HG03565 (cell line): ENCODE measurements around the gene AHDC1.
"Not testable (repeated sequence)": the region's sequence is repeated elsewhere in the genome, so short reads cannot be mapped to it uniquely, and the experiment has no call there.

Experiments
- ATAC-seq: cut with Tn5 transposase; IDR thresholded peaks from one replicate; pipeline ENCODE4 v1.9.1; 2021; ENCODE audit warnings: mild to moderate bottlenecking, moderate library complexity; ENCODE audit not compliant: unreplicated experiment

AHDC1 gene

DNA sequence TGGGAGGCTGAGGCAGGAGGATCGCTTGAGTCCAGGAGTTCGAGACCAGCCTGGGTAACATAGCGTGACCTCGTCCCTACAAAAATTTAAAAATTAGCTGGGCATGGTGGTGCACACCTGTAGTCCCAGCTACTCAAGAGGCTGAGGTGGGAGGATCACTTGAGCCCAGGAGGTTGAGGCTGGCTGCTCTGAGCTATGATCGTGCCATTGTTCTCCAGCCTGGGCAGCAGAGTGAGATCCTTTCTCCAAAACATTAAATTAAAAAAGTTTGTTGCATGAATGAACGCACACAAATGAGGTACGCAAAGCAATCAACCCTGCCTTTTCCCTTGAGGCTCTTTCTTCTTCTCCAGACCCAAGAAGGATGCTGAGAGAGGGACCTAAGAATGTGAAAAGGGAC is 50.1 kb downstream of the AHDC1 start:
- ATAC-seq, result not testable (repeated sequence)

DNA sequence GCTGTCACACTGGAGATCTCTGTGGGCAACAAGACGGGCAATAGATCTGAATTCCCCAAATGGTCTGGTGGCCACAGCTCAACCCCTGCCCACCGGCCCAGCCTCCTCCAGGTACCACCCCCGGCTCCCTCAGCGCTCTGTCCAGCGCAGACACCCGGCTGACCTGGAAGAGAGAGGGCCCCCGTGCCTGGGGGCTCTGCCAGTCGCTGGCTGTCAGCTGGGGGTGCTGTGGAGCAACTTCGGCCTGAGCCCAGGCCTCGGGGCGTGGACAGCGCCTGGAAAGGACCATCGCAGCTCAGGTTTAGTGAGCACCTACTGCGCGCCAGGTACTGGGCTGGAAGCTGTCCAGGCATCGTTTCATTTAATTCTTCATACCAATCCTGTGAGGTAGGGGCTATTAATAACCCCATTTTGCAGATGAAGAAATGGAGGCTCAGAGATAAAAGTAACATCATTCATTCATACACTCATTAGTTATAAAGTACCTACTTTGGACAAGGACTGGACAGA is 51.0 kb downstream of the AHDC1 start:
- ATAC-seq, result no peak

DNA sequence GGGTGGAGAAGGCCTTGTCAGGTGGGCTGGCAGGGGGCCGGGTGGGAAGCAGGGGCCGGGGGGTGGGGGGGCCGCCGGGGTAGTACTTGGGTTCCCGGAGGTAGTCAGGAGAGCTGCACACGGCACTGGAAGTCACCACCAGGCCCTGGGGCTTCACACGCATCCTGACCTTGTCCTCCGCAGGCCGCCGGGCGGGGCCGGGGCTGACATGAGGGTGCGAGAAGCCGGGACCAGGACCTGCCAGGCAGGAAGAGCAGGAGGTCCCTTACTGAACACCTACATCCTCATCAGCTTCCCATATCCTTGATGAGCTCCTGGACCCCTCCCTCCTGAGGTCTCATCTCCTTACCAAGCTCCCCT is 52.0 kb downstream of the AHDC1 start:
- ATAC-seq, result no peak

DNA sequence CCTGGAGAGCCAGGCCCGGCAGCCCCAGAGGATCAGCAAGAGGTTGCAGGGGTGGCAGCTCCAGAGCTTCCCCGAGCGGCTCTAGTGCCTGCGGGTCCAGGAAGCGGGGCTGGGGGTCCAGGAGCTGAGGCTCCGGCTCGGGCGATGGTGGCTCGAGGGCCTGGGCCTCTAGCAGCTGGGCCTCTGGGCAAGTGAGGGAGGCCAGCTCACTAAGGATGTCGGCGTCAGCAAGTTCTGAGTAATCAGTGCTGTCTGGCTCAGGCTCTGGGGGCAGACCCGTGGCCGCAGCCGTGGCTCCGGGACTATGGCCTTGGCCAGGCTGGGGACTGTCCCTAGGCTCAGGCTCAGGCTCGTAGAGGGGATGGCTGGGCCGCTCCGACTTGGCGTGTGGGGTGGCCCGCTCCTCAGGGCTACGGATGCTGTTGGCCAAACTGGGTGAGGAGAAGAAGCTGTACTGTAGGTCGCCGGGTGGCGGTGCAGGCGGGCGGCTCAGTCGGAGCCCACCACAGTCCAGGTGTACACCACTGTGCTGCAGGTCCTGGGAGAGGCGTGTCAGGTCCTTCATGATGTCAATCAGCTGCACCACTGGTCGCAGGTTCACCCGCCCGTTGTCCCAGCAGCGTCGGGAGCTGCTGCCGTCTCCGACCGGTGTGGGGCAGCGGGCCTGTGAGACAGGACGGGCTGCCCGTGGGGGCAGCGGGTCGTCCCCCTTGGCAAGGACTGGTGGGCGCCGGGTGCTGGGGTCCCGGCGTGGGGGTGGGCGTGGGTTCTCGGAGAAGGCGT is 52.6 kb downstream of the AHDC1 start:
- ATAC-seq, result no peak

DNA sequence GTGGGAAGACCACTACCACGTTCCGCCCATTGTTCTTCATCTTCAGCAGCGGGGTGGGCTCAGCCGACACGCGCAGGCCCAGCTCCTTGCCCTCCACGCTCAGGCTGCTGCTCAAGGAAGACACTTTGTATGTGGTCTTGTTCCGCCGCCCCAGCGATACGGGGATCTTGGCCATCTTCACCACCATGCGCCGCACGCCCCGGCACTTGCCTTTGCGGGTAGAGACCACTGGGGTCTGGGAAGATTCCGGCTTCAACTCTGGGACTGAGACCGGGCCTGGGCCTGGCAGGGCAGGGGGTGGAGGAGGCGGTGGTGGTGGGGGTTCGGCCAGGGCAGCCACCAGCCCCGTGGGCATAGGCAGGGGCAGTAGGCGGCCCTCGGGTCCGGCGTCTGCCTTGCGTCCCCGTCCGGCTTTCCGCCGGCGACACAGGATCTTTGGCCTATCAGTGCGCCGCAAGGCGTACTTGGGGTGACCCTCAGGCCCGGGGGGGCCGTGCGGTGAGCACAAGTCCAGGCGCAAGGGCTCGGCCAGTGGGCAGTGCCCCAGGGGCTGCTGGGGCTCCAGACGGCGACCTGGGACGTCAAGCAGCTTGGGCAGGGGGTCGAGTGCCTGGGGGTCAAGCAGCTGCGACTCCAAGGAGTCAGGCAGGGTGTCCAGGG is 53.3 kb downstream of the AHDC1 start:
- ATAC-seq, result no peak

DNA sequence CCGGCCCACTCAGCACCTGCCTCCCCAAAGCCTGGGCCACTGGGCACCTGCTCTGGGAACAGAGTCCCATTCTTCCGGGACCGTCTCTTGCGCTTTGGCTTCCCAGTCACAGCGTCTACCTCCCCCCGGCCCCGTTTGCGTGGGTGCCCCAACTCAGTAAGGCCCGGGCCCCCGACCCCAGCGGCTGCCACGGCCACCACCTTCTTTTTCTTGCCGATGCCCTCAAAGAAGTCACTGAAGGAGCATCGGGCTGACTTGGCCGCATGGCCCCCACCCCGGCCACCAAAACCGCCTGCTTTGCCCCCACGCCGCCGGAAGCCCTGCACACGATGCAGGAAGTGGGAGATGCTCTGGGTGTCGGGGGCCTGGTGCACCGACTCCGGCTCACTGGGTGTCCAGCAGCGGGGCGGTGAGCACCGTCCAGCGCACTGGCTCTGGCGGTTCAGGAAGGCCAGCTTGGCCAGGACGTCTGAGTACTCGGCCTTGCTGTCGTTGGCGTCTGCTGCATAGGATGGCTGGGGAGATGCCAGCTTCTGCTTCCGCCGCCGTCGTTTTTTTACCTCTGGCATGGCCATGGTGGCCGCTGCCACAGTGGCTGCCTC is 54.0 kb downstream of the AHDC1 start:
- ATAC-seq, result no peak

DNA sequence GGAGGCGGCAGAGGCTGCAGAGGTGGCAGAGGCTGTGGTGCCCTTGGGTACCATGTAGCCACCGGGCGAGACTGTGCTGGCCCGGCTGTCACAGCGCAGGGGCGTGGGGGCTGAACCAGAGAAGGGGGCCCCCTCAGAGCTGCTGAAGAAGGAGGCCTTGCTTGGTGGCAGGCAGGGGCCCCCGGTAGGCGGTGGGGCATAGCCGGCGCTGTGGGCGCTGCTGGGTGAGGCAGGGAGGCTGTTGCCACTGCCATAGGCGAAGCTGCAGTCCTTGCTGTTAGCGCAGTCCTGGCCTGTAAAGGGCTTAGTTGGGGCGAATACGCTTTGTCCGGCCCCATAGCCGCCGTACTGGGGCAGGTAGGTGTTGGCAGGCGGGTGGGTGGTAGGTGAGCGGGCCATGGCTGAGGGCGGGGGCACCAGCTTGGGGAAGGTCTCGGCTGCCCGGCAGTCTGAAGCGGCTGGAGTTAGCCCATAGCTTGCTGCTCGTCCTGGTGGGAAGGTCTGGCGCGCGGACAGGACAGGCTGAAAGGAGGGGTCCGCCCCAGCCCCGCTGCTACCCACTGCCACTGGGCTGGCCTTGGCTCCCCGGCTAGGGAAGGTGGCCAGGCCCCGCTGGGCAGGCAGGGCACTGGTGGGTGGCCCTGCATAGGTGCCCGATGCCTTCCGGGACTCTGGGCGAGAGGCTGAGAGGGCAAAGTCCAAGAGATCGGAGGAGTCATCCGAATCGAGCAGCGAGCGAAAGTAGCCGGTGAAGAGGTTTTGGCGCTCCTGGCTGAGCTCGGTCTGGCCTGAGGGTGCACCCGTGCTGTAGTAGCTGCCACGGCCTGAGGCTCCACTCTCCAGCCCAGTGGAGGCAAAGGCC is 54.9 kb downstream of the AHDC1 start:
- no peak for ATAC-seq

DNA sequence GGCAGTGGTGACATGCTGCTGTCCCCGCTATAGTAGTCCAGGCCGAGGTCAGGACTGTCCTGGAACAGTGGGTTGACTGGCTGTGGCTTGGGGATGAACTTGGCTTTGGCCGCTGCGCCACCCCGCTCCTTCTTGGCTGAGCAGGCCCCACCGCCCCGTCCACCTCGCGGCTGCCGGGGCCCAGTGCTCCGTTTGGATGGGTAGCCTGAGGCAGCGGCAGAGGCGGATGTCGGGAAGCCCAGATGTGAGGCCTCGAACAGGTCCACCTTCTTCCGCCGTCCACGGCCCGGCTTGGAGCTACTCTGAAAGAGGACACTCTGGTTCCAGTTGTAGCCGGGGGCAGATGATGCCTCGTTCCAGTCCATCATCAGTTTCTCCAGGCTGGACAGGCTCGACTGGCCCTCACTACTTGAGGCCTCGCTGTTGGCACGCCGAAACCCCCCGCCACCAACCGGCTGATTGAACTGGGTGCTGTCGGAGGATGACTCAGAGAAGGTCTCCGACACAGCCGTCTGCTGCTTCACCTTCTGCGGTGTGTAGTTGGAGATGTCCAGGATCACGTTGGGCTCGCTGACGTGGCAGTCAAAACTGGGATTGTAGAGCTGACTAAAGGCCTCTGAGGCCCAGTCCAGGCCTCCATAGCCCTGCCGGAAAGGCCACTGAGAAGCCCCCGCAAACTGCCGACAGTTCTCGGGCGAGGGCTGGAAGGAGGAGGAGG is 55.6 kb downstream of the AHDC1 start:
- no peak for ATAC-seq

DNA sequence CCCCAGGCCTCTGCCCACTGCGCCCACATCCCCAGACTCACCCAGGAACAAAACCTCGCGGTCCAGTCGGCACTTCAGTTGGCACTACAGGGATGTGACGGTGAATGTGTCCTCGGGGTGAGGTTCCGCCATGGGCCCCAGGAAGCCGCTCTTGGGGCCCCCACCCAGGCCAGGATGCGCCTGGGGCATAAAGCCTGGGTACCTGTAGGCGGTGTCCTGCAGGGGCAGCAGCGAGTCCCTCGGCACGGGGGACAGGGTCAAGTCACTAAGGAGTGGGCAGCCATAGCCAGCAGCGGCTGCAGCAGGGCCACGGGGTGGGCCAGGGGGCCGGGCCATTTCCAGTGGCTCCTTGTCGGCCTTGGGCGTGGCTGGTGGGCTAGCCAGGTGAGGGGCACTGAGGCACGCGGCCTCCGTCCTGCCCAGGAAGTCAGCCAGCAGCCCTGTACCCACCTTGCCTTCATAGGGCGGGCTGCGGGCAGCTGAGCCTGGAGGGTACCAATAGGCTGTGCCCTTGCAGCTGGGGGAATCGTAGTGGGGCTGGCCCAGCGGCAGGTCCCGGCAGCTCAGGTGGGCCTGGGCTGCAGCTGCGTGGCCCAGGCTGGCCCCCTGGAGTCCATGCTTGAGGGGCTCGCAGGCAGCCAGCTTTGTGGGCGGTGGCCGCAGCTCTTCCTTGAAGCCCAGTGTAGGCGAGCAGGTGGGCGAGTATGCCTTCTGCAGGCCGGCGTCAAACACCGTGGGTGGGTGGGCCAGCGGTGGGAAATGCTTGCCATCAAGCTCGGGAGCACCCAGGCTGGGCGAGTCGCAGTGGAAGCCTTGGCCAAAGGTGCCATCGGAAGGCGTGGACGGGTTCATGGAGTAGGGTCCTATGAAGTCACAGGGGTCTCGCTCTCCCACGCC is 56.5 kb downstream of the AHDC1 start:
- no peak for ATAC-seq

DNA sequence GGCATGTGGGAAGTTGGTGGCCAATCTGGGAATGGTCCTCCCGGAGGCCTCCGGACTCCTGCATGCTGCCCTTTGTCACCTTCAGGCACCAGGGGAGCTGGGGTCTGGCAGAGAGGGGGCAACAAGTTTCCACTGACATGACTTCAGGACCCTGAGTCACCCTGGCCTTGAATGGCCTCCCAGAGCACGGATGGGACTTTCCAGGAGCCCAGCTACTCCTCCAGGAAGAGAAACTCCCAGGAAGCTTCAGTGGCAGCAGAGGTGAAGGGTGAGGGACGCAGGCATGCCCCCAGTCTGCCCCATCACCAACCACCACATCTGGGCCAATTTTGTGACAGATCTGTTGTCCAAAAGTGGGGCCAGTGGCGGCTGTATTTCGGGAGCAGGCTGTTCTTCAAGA is 58.1 kb downstream of the AHDC1 start:
- ATAC-seq, result no peak

DNA sequence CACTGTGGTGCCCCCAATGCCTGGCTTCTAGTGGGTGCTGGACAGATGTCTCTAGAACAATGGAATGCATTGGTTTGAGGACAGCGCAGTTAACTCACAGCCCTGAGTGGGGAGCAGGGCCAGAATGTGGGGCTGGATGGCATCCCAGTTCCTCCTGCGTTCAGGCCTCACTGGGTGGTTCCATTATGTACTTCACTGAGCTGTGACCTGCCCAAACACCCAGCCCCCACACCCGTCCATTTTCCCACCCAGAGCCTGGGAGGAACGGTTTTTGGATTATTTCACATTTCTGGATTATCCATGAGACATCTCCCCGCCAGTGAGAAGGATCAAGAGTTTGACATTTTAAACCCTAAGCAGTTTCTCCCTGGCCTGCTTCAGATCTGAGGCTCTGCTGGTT is 58.7 kb downstream of the AHDC1 start:
- ATAC-seq, result no peak

DNA sequence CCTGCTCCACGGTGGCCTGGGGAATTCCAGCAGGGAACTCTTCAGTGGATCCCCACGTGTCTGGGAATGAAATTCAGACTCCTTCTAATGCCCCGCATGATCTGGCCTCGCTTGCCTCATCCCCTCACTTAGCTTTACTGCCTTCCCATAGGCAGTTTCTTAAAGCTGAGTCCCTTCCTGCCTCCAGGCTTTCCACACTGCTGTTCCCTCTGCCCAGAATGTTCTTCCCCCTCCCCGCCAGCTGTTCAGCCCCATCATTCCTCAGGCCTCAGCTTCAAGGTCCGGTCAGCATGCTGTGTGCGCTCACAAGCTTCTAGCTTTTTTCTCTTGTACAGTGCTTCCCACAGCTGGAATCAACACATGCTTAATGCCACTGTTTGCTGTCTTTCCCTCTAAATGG is 59.1 kb downstream of the AHDC1 start:
- ATAC-seq, result no peak

DNA sequence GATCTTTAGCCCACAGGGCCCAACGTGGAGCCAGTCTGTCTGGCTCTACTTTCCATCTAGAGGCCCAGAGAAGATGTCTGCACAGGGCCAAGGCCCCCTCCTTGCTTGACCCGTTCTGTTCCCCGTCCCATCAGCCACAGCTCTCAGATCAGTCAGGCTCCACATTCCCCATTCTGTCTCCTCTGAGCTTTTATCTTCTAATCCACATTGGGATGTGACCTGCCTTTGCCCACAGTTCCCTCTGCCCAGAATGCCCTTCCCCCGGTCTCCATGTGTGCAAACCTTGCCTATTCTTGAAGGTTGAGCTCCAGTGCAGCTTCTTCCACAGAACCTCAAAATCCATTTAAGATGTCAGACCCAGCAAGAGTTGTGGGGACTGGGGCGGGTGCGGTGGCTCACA is 60.7 kb downstream of the AHDC1 start:
- no peak for ATAC-seq

DNA sequence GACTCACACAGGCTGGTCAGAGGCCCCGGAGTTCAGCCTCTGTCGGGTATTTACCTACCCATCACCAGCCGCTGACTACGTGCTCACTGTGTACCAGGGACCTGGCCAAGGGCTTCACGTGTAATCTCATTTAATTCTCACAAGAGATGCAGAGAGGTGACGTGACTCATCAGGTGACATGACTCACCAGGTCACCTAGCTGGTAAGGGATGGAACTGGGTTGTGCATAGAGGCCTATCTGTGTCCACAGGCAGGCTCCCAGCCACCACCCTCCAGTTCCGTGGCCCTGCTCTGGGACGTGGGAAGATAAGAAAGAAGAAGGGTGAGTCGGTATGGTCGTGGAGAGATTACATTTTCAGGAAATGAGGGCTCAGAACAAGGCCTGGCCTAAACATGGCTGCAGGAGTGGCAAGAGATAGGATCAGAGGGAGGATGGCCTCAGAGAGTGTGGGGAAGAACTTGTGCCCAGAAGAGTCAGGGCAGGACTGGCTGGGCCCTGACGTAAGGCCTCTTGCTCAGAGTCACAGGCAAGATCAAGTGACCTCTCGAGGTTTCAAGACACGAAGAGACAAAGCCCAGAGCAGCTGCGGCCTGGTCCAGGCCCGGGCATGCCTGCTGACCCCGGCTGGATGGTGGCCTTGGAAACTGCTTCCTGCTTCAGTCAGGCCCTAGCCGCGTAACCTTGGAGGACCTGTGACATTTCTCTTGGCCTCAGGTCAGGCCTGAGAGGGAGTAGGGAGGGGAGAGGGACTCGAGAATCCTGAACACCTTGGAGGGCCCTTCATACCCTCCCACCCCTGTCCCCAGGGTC is 61.3 kb downstream of the AHDC1 start:
- no peak for ATAC-seq

DNA sequence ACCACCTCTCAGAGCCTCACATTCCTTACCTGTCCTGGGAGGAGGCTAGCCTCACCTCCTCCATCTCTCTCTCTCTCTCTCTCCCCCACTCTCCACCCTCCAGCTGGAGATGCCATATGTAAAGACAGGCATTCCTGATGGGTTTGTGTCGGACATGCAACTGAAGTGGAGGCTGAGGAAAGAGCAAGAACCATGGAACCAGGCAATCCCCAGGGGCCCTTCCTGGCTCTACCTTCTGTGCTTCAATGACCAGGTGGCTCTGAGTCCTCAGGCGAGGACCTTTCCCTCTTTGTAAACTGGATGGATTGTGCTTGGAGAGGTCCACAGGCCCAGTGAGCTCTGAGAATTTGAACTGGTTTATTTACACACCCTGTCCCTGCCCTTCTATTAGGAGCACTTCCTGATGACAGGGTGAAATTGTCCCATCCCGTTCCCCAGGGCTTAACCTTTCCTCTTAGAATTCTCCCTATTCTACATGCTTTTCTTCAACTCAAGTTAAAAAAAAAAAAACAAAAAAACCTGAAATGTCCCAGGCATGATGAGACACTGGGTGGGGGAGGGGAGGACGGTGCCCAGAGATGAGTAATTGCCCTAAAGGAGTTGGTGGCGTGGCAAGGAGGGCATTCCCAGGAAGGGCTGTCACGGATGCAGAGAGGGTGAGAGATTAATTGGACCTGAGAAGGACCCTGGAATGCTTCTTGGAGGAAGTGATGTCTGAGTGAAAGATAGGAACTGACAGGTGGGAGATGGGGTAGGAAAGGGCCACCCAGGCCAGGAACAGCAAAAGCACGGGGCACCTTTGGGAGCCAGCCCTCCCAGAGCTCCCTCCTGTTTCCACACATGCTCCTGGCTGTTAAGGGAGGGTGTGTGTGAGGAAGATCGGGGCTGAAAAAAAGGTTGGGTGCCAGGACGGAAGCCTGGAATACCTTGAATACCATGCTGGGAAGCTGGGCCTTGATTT is 63.8 kb downstream of the AHDC1 start:
- no peak for ATAC-seq

DNA sequence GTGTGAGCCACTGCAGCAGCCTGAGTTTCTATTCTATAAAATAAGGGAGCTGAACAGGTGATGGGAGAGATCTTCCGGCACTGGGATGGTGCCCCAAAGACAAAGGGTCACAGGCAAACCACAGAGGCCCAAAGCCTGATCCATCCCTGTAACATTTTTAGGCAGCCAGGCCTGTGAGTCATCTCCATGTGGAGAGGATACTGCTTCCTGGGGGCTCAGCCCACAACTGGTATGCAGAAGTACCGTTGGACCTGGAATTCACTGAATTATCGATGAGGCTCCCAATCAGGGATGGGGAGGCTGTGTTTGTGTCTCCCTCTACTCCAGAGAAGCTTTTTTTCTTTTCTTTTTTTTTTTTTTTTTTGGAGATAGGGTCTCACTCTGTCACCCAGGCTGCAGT is 65.2 kb downstream of the AHDC1 start:
- ATAC-seq, result no peak

DNA sequence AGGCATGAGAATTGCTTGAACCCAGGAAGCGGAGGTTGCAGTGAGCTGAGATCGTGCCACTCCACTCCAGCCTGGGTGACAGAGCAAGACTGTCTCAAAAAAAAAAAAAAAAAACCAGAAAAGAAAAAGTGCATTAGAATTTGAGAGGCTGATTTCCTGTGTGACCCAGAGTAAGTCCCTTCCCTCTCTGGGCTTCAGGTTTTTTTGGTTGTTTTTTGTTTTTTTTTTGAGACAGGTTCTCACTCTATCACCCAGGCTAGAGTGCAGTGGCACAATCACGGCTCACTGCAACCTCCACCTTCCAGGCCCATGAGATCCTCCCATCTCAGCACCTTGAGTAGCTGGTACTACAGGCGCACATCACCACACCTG is 65.7 kb downstream of the AHDC1 start:
- not testable (repeated sequence) for ATAC-seq

DNA sequence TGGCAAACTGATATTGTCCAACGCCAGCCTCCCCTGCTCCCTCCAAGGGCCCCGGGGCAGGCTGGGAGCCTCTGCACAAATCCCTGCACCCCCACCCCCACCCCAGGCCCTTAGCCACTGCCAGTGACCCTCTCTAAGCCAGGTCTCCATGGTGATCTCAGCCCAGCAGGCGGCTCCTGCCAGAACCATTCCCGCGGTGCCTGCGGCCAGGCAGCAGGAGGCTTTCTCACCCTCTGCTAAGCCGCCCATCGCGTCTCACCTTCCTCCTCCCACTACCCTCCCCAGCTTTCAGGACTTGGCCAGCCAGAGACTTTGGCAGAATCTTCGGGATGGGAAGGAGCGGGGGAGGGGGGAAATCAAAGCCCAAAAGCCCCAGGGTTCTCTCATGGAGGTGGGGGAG is 67.2 kb downstream of the AHDC1 start:
- ATAC-seq, result no peak
